ENCODE data around the gene TSPAN18.

GRCh38 chr11:44727114-44727372 is 281 bp downstream of the TSPAN18 start:
- TF ChIP-seq, protein P1, sequence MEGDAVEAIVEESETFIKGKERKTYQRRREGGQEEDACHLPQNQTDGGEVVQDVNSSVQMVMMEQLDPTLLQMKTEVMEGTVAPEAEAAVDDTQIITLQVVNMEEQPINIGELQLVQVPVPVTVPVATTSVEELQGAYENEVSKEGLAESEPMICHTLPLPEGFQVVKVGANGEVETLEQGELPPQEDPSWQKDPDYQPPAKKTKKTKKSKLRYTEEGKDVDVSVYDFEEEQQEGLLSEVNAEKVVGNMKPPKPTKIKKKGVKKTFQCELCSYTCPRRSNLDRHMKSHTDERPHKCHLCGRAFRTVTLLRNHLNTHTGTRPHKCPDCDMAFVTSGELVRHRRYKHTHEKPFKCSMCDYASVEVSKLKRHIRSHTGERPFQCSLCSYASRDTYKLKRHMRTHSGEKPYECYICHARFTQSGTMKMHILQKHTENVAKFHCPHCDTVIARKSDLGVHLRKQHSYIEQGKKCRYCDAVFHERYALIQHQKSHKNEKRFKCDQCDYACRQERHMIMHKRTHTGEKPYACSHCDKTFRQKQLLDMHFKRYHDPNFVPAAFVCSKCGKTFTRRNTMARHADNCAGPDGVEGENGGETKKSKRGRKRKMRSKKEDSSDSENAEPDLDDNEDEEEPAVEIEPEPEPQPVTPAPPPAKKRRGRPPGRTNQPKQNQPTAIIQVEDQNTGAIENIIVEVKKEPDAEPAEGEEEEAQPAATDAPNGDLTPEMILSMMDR (conservative IDR thresholded peaks at IDR 0.05; ENCODE audit: low read length), result no peak
- no peak for TF ChIP-seq EZH2phosphoT487 (IDR thresholded peaks at IDR 0.05; ENCODE audit: borderline replicate concordance, low read depth, low read length)
